ENCODE results near the gene MIA2. TPM values are rescaled to one million over a fixed set of nuclear protein-coding genes. Genes with fewer than 3 reads are reported as not detected.

The MIA2 gene
- total and polyA plus RNA-seq, 2 donors (not counting 1 experiment from before 2014, with no cell fraction given) = 11.5 to 27.1 TPM

DNA sequence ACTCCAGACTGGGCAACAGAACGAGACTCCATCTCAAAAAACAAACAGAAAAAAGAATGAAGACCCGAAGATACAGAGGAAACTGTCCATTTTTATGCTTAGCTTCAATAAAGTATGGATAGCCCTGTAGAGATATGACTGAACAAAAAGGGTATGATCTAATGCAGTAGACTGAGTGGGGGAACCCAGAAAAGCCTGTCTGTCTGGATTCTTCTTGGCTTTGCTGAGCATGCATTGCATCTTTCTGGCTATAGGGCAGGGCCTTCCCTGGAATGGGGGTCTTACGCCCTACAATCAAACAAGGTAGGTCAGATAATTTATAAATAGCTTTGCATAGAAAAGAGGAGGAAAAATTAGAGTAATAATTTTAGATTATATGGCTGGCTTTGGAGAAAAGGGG lies 10.1 kb downstream of the MIA2 start:
- Histone ChIP-seq H3K9me3 (ENCODE audit: control extremely low read depth in 1 of 3, control insufficient read depth in 2 of 3, insufficient read depth in 1 of 3, low read length in 2 of 3) (no peaks in the 10 kb centered on the region), H3K9ac (ENCODE audit: low read length) (no peak overlapping the region), H3K4me3 (ENCODE audit: control extremely low read depth in 1 of 5, extremely low read depth in 1 of 5, insufficient read depth in 1 of 5, low read depth in 2 of 5, low read length in 4 of 5) (no peak overlapping the region), H4K20me1 (ENCODE audit: control insufficient read depth, insufficient read depth, low read length, poor library complexity, severe bottlenecking) (no peaks in the 10 kb centered on the region), H3K4me2 (replicated peaks; ENCODE audit: low read depth, low read length, poor library complexity, severe bottlenecking) (no peak overlapping the region), H3K79me2 (ENCODE audit: control insufficient read depth, insufficient read depth, low read length) (no peaks in the 10 kb centered on the region), H3K27me3 (replicated peaks in 1 of 4; ENCODE audit: control extremely low read depth in 1 of 4, control insufficient read depth in 3 of 4, insufficient read depth in 4 of 4, low read length in 3 of 4) (no peaks in the 10 kb centered on the region), H2AFZ (ENCODE audit: insufficient read depth, low read depth, low read length, poor library complexity, severe bottlenecking) (no peak overlapping the region), H3K36me3 (replicated peaks in 1 of 2; ENCODE audit: control extremely low read depth in 1 of 2, control insufficient read depth in 1 of 2, extremely low read depth in 1 of 2, insufficient read depth in 2 of 2, low read length in 1 of 2) (no peaks in the 10 kb centered on the region), H3K4me1 (ENCODE audit: control insufficient read depth in 2 of 2, insufficient read depth in 2 of 2, low read length in 2 of 2) (no peaks in the 10 kb centered on the region), H3K27ac (ENCODE audit: low read length in 2 of 2) (no peak overlapping the region)
- H3K4me1 Mint-ChIP-seq = no peaks in the 10 kb centered on the region
- H3K9me3 Mint-ChIP-seq (ENCODE audit: insufficient read depth) = no peaks in the 10 kb centered on the region
- TF ChIP-seq, protein P1, sequence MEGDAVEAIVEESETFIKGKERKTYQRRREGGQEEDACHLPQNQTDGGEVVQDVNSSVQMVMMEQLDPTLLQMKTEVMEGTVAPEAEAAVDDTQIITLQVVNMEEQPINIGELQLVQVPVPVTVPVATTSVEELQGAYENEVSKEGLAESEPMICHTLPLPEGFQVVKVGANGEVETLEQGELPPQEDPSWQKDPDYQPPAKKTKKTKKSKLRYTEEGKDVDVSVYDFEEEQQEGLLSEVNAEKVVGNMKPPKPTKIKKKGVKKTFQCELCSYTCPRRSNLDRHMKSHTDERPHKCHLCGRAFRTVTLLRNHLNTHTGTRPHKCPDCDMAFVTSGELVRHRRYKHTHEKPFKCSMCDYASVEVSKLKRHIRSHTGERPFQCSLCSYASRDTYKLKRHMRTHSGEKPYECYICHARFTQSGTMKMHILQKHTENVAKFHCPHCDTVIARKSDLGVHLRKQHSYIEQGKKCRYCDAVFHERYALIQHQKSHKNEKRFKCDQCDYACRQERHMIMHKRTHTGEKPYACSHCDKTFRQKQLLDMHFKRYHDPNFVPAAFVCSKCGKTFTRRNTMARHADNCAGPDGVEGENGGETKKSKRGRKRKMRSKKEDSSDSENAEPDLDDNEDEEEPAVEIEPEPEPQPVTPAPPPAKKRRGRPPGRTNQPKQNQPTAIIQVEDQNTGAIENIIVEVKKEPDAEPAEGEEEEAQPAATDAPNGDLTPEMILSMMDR (IDR thresholded peaks at IDR 0.05) = no peak
- TF ChIP-seq EZH2 (IDR thresholded peaks at IDR 0.05; ENCODE audit: borderline replicate concordance, insufficient read depth, low read depth, low read length, poor library complexity, severe bottlenecking) = no peak
- 100% methylated on average over 1 of the region's 3 CpGs for WGBS (ENCODE audit: insufficient coverage)
- ChIA-PET POLR2A (no interaction called here), CTCF (no interaction called here)
- DNase-seq (no peak), ATAC-seq (ENCODE audit: low read depth) (no peak)
- H3K27me3 Mint-ChIP-seq = peaks cover 12% of the 10 kb centered on the region
- no peak overlapping the region for H3K4me3 Mint-ChIP-seq
- H3K27ac Mint-ChIP-seq = no peak overlapping the region
- intact Hi-C loops (cut with micrococcal nuclease) = no loop called here

- intact Hi-C loops (cut with micrococcal nuclease) = no loop called here
- no peaks in the 10 kb centered on the region for H3K36me3 ChIP-seq (replicated peaks in 1 of 2; ENCODE audit: control extremely low read depth in 1 of 2, control insufficient read depth in 1 of 2, extremely low read depth in 1 of 2, insufficient read depth in 2 of 2, low read length in 1 of 2)
- no peaks in the 10 kb centered on the region for H3K9me3 ChIP-seq (ENCODE audit: control extremely low read depth in 1 of 3, control insufficient read depth in 2 of 3, insufficient read depth in 1 of 3, low read length in 2 of 3)
- POLR2A ChIA-PET = no interaction called here
- no CpG with 5 or more reads among the region's 1 CpG for WGBS (ENCODE audit: insufficient coverage)
- H3K9ac ChIP-seq (ENCODE audit: low read length) = no peak overlapping the region
- H3K27me3 Mint-ChIP-seq = peaks cover 16% of the 10 kb centered on the region
- no peak overlapping the region for H2AFZ ChIP-seq (ENCODE audit: insufficient read depth, low read depth, low read length, poor library complexity, severe bottlenecking)
- H3K9me3 Mint-ChIP-seq (ENCODE audit: insufficient read depth) = no peaks in the 10 kb centered on the region
- H3K4me2 ChIP-seq (replicated peaks; ENCODE audit: low read depth, low read length, poor library complexity, severe bottlenecking) = no peak overlapping the region
- H3K4me3 ChIP-seq (ENCODE audit: control extremely low read depth in 1 of 5, extremely low read depth in 1 of 5, insufficient read depth in 1 of 5, low read depth in 2 of 5, low read length in 4 of 5) = no peak overlapping the region
- H3K27me3 ChIP-seq (replicated peaks in 1 of 4; ENCODE audit: control extremely low read depth in 1 of 4, control insufficient read depth in 3 of 4, insufficient read depth in 4 of 4, low read length in 3 of 4) = no peaks in the 10 kb centered on the region
- H4K20me1 ChIP-seq (ENCODE audit: control insufficient read depth, insufficient read depth, low read length, poor library complexity, severe bottlenecking) = no peaks in the 10 kb centered on the region
- H3K4me1 ChIP-seq (ENCODE audit: control insufficient read depth in 2 of 2, insufficient read depth in 2 of 2, low read length in 2 of 2) = no peaks in the 10 kb centered on the region
- H3K27ac Mint-ChIP-seq = no peak overlapping the region
- no peaks in the 10 kb centered on the region for H3K4me1 Mint-ChIP-seq
- CTCF ChIA-PET = no interaction called here
- TF ChIP-seq EZH2 (IDR thresholded peaks at IDR 0.05; ENCODE audit: borderline replicate concordance, insufficient read depth, low read depth, low read length, poor library complexity, severe bottlenecking) = no peak
- TF ChIP-seq, protein P1 (IDR thresholded peaks at IDR 0.05) = no peak
- no peak for DNase-seq
- no peak for ATAC-seq (ENCODE audit: low read depth)
- no peak overlapping the region for H3K27ac ChIP-seq (ENCODE audit: low read length in 2 of 2)
- no peak overlapping the region for H3K4me3 Mint-ChIP-seq
- H3K79me2 ChIP-seq (ENCODE audit: control insufficient read depth, insufficient read depth, low read length) = no peaks in the 10 kb centered on the region
Observed at GRCh38 chr14:39246618-39247017, 12.9 kb downstream of the MIA2 start.
